Activated CD8-positive, alpha-beta memory T cell treated with anti-CD3 and anti-CD28 coated beads for 4 hours (primary cell): ENCODE results near the gene TCN1.
"Not testable (repeated sequence)": the region's sequence is repeated elsewhere in the genome, so short reads cannot be mapped to it uniquely, and the experiment has no call there.

Experiments
- DNase-seq, 2 donors: peaks; one replicate each; pipeline ENCODE4 v3.0.0-alpha.2; 2020; ENCODE audit warnings: low read depth in 2 of 2

The TCN1 gene, protein sequence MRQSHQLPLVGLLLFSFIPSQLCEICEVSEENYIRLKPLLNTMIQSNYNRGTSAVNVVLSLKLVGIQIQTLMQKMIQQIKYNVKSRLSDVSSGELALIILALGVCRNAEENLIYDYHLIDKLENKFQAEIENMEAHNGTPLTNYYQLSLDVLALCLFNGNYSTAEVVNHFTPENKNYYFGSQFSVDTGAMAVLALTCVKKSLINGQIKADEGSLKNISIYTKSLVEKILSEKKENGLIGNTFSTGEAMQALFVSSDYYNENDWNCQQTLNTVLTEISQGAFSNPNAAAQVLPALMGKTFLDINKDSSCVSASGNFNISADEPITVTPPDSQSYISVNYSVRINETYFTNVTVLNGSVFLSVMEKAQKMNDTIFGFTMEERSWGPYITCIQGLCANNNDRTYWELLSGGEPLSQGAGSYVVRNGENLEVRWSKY

DNA sequence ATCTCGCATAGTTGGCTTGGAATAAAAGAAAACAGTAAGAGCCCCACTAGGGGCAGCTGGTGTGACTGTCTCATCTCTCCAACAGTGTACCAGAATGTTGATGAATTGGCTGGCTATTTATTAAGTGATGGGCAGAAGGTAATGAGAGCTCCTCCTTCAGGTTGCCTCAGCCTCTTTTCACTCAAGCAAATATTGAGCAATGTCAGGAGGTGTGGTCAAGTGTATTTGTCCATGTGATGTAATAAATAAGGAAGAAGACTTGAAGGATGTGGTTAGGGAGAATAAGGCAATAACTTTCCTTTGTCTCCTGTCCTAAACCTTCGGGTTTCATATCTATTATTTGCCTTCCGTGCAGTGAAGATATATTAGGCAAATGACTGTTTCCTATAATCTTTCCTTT is at the start of gene TCN1:
Gene TCN1 (minus strand): TSS at position 91 of the 400 bp plus-strand sequence. CDS start 17 bp downstream, at position 74.
- DNase-seq = no peak

DNA sequence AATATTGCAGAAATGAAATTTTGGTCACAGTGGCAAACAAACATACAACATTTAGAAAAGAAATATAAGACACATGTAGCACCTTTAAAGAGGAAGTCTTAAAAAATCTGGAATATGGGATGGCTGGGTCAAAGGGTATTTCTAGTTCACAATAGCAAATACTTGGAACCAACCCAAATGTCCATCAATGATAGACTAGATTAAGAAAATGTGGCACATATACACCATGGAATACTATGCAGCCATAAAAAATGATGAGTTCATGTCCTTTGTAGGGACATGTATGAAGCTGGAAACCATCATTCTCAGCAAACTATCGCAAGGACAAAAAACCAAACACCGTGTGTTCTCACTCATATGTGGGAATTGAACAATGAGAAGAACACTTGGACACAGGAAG is 37.3 kb upstream of the TCN1 start:
- DNase-seq = not testable (repeated sequence)

GRCh38 chr11:59901306-59901705 is 35.0 kb upstream of the TCN1 start:
- DNase-seq = no peak

- DNase-seq = no peak
These were observed 34.3 kb upstream of the TCN1 start for GRCh38 chr11:59900366-59901126.

- DNase-seq = no peak
These were observed 33.2 kb upstream of the TCN1 start for GRCh38 chr11:59899532-59899931.

- DNase-seq = no peak
These were observed 32.4 kb upstream of the TCN1 start for GRCh38 chr11:59898650-59899049.

- no peak for DNase-seq
These were observed 31.8 kb upstream of the TCN1 start for GRCh38 chr11:59898046-59898445.

GRCh38 chr11:59894616-59895015 is 28.3 kb upstream of the TCN1 start:
- DNase-seq = no peak

DNA sequence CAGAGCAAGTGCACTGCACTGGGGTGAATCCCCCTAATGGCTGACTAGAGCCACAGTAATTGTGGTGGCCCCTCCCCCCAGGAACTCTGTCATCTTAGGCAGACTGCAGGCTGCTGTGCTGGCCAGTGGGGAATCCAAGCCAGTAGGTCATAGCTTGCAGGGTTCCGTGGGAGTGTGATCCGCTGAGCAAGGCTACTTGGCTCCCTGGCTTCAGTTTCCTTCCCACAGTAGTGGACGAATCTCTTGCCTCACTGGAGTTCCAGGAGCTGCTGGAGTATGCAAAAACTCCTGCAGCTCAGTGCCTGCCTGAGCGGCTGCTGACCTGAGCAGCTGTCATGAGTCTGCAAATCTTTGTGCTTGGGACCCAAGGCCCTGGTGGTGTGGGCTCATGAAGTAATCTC is 25.5 kb upstream of the TCN1 start:
- no peak for DNase-seq

- not testable (repeated sequence) for DNase-seq
These were observed 20.9 kb upstream of the TCN1 start for GRCh38 chr11:59887156-59887555.

DNA sequence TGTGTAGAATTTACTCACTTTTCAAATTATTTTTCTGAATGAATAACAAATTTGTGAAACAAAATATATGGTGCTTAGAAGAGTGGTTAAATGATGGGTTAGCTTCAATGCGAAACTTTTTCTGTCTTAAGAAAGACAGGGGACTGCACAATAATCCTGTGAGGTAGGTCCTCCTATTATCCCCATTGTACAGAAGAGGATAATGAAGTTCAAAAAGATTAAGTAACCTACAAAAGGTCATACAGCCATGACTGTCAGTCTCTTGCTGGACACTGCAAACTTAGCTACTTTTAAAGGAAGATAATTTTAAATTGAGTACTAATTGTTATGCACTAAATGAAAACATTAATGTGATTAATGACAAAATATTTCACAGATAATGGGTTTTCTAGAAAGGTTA is 17.3 kb upstream of the TCN1 start:
- no peak for DNase-seq

DNA sequence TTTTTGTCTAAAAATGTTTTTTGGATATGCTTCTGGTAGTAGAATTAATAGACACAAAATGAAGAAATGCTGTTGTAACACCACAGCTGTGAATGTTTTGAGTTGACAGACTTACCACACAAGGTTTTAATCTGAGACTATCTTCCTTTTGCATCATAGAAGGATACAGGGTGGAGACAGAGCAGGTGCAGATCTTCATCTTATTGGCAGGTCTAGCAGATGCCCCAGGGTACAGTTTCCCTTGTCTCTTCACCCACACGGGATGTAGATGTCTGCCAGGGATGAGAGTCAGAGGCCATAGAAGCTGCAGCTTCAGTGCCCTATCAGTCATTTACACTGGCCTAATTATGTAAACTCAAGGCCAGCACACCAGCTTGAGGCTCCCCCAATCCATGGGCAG is 13.3 kb upstream of the TCN1 start:
- no peak for DNase-seq

GRCh38 chr11:59878575-59878974 is 12.3 kb upstream of the TCN1 start, which contains the start of gene OOSP3:
TSS of gene OOSP3 (plus strand) at chr11:59878782. CDS start at chr11:59878809, 27 bp downstream.
- no peak for DNase-seq

- DNase-seq = no peak
These were observed 11.5 kb upstream of the TCN1 start for GRCh38 chr11:59877784-59878183.

DNA sequence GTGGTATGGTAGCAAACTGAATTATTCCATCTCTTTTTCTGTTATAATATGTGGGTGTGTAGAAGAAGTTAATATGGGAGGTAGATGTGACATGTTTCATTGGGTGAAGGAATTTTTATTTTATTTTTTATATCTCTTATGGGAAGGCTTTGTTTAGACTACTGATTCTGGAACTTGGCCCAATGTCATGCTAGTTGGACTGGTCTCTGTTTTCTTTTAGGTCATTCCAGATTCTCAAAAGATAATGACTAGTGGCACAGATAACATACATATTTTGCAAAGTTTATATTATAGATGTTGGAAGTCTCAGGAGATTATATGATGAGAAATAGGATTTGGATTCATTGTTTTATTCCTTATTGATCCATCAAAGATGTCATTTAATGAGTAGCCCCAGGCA is 11.0 kb upstream of the TCN1 start:
- no peak for DNase-seq

DNA sequence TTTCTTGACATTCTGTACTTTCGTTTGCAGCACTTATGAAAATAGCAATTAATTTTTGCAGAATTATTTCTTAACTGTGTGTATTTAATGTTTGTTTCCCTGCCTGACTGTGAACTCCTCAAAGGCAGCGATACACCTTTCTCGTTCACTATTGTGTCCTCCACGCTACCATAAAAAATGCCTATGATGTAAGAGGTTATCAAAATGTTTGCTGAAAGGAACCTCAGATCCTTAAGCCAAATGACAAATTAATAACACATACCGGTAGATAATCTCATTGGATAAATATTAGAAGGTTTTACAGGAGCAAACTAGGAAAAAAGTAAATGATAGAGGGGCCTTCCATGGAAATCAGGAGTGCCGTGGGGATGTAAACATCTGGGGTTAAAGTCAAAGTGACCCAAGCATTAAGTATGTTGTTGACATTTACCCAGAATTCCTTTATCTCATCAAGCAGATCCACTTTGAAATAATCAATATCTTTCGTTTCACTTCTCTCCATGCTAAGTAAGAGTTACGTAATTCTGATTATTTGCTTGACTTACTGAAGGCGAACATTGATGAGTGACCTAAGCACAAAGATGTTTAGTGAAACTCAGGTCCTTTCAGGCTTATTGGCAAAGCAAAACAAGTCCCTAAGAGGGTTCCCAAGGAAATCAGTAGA is 9.7 kb upstream of the TCN1 start:
- no peak for DNase-seq

- DNase-seq = no peak
These were observed 5.8 kb upstream of the TCN1 start for GRCh38 chr11:59872076-59872475.

DNA sequence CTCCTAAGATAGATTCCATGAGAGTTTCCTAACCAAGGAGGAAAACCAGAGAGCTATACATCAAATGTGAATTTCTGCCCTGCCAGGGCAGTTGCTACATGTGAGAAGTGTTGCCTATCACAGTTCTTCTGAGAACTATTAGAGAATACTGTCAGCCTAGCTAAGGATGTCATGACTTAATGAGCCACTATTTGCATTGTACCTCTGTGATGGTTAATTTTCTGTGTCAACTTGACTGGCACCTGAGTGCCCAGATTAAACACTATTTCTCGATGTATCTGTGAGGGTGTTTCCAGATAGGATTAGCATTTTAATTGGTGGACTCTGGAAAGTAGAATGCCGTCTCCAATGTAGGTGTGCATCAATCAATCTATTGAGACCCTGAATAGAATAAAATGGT is 1.7 kb upstream of the TCN1 start:
- no peak for DNase-seq

DNA sequence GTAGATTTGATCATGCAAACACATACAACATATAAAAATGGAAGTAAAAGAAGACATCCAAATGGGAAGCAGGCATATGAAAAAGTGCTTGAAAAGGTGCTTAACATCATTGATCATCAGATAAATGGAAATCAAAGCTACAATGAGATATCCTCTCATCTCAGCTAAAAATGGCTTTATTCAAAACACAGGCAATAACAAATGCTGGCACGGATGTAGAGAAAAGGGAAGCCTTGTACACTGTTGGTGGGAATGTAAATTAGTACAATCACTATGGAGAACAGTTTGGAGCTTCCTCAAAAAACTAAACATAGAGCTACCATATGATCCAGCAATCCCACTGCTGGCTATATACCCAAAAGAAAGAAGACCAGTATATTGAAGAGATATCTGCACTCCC is 549 bp upstream of the TCN1 start:
- no peak for DNase-seq

- DNase-seq = no peak
These were observed 1.3 kb downstream of the TCN1 start for GRCh38 chr11:59865031-59865430.

DNA sequence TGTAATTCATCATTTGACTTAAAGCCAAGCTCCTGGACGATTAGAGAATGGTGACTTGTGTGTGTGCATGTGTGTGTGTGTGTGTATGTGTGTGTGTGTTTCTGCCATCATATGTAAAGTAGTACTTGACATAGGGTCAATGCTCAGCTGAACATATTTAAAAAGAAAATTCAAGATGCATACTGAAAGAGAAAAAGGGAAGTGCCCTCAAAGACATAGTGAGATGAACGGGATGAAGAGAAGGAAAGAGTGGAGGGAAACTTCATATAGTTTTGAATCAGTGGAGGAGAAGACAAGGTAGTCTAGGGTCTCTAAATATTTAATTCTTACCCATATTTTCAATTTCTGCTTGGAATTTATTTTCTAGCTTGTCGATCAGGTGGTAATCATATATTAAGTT is 4.0 kb downstream of the TCN1 start:
- no peak for DNase-seq

- DNase-seq = no peak
These were observed 6.6 kb downstream of the TCN1 start for GRCh38 chr11:59859673-59860072.
